GM21717 (cell line): ENCODE measurements around the gene TIMP3.

ENCODE experiments used
- ATAC-seq: cut with Tn5 transposase; IDR thresholded peaks from one replicate; pipeline ENCODE4 v1.9.1; 2021; ENCODE audit warnings: mild to moderate bottlenecking, moderate library complexity; ENCODE audit not compliant: unreplicated experiment

The TIMP3 gene

DNA sequence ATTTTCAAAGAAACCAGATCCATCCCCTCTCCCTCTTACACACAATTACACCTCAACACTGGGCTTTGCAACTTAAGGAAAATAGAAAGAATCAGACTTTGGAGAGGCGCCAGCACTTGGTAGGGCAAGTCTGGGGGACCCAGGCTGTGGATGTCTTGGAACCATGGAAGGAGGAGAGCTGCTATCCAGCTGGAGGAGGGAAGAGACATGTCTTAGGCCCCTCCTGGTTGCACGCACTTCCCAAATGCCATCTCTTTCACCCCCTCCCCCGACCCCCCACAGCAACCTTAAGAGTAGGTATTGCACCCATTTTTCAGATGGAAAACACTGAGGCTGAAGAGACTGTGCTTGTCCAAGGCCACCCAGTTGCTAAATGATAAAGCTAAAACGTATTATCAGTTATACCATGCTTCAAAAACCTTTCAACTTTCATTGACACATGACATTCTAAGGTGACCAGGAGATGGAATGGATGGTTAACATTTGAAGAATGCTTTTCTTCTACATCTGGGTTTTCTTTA, 3.9 kb downstream of the TIMP3 start:
- ATAC-seq: no peak

DNA sequence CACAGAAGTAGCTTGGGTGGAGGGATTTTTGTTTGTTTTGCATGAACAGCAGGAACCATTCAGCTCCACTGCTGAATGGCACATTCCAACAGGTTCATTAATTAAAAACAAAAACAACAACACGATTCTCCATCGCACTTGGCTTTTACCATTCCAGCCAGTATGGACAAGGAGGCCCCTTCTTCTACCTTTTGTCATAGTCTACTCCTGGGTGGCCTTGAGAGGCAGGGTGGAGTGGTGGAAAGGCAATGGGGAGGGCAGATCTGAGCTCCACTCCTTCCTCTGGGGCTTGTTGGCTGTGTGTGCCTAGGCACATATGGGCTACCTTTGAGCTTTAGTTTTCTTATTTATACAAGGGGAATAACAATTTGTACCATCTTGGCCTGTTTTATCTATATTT, 4.8 kb downstream of the TIMP3 start:
- ATAC-seq: no peak

DNA sequence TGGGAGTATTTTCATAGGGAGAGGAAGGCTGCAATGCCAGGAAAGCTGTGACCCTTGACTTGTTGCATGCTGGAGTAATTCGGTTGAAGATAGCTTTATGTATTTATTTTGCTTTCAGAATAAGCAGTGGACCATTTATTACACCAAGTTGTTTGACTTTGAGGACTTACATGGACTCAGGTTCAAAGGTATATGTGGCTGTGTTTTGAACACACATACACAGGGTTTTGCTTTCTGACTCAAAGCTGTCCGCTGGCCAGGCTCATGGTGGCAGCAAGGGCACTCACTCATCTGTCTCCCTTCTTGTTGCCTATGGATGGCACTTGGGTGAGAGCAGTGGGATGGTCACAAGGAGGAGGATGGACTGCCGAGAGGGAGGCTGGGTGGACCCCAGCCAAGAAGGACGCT, 6.5 kb downstream of the TIMP3 start:
- ATAC-seq: no peak

DNA sequence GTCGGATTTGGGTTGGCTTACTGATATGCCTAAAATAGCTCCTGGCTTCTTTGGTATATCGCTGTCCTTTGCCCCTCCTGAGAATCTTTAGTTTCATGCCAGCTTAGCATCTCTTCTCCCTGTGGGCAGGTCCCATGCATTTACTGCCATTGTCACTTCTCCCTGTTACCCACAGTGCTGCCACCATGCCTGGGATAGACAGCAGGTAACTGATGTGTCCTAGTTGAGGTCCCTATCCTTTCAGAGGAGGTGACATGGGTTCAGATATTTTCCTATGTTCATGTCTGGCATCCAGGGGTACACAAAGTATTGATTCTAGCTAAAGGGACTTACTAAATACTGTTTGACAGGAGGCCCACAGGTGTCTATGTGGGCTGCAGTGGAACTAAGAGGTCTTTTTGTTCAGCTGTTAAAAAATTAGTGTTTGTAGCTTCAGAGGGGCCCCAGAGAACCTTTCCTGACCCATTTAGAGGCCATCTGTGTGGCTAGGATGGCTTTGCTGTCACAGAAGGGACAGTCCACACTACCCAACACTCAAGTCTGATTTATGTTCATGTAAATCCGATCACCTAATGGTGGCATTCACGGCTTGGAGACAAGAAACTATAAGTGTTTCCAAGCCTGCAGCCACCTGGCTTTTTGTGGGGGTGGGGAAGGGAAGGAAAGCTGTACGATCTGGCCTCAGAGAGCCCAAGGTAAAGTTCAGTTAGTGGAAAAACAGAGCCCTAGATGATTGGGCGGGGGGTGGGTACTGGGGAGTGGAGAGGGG, 8.5 kb downstream of the TIMP3 start:
- no peak for ATAC-seq

DNA sequence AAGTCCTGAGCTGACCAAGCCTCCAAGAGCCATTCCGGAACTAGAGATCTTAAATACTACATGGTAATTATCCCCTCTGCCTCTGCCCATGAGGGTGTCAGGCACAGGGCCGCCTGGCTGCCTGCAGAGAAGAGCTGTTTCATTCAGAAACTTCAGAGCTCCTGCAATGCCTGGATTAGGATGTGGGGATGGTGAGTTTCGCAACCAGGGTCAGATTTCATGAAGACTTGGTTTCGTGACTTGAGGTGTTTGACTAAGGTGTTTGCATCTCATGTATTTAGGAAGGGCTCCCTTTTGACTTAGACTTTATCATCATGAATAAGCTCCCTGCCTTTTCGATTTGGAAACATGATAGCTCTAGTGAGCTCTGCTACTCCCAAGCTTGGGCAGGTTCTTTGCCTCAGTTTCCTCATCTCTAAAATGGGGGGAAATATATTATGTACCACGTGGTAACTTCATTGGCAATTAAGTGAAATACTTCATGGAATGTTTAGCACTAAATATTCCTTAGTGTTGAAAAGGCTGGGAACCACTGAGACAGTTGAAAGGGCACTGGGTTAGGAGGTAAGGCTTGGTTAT, 9.1 kb downstream of the TIMP3 start:
- ATAC-seq: no peak

DNA sequence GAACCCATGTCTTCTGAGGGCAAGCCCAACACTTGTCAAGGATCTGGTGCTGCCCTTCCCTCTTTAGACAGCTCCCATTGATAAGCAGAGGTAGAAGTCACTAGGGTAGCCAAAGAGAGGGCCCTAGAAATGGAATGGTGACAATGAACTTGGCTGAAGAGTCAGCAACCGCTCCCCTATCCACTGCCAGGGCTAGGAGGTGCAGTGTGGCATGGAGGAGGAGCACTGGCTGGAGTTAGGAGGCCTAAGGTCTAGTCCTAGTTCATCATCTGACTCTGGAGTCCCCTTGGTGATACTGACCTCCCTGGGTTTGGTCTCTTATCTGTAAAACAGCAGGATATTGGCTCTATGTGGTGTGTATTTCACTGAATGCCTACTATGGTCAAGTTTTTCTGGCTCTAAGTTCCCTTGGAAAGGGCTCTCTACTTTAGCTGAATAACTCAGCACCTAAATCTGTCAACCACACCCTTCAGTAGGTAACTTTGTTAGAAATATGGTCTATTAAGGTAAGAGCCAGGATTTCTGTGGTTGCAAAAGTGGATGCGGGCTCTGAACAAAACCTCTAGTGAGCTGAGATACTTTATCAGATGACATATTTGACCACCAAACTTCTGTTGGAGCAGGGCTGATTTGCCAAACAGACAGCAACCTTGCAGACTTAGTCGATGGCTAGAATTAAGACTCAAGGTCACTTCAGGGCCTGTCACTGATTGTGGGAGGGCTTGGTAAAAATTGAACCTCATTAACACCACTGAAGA, 10.5 kb downstream of the TIMP3 start:
- ATAC-seq: no peak

DNA sequence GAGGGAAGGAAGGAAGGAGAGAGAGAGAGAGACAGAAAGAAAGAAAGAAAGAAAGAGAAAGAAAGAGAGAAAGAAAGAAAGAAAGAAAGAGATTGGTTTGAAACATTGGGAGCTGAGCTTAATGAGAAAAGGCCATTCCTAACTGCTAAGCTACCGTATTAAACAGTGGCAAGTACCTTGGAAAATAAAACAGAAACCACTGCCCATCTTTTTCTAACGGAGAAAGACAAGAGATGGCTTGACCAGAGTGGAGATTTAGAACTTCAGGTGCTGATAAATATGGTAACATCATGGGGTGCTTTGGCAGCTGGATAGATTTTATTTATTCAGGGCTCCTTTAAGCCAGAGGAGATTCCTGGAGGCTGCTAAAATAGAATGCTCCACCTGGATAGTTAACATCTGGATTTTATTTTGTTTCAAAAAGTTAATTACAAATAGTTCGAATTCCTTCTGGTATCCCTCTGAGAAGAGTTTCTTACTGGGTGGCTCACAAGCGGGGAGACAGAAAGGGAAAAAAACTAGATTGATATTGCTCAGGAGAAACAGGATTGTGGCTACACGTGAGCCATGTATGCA, 12.9 kb downstream of the TIMP3 start:
- no peak for ATAC-seq

DNA sequence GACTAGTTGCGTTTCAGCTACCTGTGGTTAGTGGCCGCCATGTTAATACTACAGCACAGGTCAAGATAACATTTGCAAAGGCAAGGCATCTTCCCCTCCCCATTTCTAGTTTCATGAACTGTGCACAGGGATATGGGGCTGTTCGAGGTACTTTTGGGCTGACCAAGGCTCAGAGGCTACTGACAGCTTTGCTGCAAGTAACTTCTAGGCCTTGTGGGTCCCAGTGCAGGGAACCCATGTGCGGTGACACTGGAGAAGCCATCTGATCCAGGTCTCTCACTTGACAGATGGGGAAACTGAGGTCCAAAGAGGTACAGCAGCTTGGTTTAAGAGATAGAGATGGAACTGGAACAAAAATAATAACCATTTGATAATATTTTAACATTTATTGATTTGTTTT, 13.6 kb downstream of the TIMP3 start:
- ATAC-seq: no peak

DNA sequence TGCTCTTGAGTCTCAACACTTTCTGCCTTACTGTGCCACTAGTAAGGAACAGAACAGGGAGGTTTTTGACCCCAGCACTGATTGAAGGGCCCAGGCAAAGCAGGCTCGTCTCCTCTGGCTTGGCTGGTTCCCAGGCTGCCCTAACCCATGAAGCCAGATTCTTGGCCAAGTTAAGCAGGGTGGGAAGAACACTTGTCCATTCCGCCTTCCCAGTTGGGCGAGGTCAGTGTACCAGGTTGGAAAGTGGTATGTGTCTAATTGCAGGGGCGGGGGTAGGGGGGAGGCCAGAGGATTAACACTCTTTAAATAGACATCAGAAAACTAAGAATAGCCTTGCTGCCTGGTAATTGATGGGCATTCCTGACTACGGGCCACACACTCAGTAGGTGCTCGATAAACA, 14.4 kb downstream of the TIMP3 start:
- no peak for ATAC-seq

DNA sequence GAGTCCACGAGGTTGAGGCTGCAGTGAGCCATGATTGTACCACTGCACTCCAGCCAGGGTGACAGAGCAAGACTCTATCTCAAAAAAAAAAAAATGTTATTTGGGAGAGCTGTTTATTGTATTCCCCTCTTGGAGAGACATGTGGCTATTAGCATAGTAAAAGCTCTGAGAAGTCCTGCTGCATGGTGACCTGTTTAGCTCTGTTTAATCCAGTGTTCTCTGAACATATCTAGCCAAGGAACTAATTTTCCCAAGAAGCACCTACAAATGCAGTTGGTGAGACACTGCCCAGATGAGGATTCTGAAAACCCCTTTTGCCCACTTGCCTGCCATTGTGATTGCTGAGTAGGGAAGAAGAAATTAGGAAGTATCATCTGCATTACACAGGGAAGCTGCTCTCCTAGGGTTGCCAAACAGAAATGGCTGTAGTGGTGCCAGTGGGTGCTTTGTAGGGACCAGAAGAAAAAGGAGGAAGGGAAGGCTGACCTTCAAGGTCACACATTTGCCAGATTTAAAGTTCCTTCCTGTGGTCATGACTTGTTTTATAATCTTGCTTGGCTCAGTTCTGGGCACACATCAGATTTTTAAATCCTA, 15.7 kb downstream of the TIMP3 start:
- no peak for ATAC-seq

DNA sequence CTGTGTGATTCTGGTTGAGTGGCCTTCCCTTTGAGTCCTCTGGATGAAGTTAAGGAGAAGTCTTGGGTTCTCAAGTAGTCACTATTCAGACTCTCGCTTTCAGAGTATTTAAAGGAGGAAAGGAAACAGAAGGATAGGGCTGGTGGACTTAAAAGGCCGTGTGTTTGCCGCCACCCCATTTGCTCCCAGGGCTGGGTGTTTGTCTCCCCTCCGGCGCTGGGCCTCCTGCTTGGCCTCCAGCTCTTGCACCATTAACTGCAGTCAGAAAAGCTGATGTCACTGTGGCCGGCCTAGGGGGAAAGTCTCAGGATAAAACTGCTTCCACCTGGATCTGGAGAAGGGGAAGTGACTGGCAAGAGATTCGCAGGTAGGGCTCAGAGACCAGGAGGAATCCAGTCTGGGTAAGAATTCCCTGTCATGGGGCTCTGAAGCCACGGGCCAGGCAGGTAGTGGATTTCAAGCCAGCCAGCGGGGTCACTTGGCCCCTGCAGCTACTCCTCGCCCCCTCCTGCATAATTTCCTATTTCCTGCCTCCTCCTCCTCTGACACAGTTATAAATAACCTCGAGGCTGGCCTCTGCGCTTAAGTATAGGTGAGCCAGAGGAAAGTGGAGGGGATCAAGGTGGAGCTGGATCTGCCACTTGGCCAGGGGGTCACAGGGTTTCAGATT, 17.1 kb downstream of the TIMP3 start:
- no peak for ATAC-seq

DNA sequence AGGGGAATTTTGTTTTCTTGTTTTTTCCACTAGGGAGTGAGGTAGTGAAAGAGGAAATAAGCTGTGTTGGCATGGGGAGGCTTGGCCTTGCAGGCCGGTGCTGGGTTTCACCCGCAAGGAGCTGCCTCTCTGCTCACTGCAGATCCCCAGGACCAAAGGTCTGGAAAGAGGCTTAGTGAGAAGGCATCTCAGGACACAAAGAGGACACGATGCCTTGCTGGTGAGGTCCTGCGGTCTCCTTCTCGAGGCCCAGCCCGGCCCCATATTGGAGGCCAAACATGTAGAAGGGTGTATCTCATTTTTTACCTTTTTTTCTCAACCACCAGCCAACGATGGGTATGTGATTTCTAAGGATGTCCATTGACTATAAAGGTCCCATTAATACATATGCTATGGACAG, 17.6 kb downstream of the TIMP3 start:
- no peak for ATAC-seq

DNA sequence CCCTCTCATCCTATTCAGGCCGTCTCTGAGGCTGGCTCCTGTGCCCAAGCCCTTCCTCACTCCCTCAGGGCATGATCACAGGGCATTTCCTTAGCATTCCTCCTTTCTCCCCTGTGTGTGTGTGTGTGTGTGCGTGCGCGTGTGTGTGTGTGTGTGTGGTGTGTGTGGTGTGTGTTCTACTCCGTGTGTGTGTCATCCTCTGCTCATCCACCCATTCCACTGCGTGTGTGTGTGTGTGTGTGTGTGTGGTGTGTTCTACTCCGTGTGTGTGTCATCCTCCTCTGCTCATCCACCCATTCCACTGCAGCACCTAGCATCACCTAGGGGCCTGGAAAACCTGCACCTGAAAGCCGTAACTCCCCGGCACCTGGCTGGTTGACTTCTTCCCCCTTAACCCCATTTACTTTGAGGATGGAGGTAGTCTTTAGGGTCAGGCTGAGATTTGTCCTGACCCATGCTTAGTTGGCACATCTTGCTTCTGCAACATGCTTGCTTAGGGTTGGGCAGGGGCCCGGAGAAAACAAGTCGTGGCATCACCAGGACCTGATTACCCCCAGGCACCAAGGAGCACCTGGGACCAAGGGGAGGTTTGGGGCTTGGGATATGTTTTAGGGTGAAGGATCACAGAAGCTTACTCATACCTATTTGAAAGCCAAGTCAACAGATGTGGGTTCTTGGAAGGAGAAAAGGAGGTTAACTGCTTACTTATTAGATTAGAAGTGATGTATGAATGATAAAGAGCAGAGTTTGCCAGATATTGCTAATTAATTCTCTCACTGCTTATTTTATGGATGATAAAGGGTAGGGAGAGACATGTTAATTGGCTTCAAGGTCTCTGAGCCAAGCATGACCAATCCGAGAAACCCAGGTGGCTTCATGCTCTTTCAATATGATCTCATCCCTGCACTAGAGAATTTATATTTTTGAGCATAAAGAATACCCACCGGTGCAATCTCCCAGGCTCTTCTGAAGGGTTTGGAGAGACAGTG, 18.9 kb downstream of the TIMP3 start:
- no peak for ATAC-seq

DNA sequence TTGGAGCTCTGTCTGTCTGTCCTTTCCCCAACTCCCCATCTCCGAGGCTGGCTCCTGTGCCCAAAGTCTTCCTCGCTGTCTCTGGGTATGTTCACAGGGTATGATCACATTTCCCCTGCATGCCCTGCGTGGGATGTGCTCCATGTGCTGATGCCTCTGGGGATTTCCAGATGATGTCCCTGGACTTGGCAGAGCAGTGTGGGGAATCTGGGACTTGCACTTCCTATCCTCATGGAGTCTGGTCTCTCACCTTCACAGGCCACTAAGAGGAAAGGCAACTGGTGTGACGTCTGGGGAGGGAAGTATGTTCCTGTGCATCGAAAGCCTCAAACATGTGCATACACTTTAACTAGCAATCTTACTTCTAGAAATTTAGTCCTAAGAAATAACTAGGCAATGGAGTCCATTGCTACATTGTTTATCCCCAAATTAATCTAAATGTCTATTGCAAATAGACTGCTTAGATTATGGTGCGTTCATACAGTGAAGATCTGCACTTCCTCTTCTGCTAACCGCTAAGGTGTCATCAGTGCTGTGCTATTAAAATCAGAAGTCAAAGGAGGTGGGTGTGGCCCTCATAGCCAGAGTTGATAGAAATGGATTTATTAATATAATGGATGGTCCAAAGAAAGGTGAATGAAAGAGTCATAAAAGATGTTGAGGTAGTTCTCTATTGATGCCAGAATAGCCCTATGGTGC, 20.8 kb downstream of the TIMP3 start:
- ATAC-seq: no peak

DNA sequence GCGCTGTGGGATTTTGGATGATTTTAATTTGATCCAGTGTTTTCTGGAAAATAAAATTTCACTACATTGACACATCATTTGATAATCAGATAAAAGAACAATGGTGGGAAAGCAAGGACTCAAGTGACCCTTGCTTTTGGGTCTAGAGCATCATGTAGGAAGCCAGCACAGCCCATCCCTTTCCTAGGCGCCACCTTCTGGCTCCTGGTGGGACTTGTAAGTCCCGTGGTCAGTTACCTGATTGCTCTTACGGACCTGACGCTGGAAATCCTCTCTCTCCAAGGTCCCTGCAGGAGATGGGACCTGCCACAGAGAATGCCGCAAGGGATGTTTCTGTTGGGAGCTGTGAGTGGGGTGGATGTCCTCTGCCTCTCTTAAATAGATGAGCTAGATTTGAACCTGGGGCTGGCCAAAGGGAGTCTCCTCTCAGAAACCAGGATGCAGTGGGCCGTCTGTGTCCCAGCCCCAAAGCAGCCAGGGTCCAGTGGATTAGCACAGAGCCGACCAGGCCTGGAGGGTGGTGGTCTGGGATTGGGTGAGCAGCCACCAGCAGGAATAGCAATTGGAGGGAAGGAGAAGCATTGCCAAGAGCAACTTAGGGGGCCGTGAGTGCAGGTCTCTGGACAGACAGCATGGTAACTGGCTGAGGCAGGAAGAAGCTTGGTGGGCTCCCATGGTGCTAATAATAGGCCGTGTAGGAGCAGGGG, 21.7 kb downstream of the TIMP3 start:
- ATAC-seq: no peak

DNA sequence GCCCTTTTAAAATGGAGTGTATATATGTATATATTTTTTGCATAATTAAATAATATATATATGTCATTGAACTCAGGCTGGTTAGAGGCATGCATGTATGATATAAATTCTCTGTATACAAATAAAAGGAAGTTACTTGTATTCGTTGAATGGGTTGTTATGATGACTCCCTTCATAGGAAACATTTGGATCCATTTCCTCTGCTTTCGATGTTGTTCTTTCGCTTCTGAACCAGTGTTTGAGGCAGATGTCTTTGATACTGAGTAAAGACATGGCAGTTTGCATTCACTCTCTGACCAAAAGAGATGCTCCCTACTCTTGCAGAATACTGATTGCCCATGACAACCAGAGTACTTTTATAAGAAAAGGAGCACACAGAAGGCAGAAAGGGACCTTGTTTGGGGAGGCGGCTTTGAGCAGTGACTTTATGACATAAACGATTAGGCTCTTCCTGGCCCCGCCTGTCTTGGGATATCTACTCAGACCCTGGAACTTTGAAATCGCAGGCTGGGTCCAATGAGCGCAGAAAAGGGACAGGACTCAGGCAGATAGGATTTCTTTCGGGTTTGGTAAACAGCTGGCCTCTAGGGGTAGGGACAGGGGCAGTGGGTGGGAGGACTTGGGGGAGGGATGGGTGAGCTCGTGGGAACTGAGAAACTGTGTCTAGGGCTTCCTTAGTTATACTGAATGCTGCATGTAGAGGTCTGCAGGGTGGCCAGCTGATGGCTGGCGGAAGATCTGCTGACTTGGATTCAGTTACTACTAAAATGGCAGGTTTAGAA, 23.2 kb downstream of the TIMP3 start:
- no peak for ATAC-seq

DNA sequence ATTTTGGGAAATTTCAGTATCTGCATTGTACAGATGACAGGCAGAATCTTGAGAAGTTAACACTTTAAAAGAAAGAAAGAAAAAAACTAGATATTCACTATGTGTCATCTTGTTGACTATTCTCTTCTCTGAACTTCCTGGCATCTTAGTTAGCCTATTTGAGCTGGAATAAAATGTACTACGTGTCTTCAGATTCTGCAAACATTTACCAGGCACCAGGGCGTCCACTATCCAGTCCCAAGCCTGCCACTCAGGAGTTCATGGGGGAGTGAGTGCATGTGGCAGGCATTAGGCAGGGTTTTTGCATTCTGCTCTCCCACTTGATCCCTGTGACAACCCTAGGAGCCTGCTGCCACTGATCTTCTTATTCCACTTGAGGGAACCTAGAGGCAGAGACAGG, 25.0 kb downstream of the TIMP3 start:
- ATAC-seq: no peak
